HG02840 (cell line): ENCODE results near the gene CIC.

ENCODE experiments used
- ATAC-seq: cut with Tn5 transposase; IDR thresholded peaks from one replicate; pipeline ENCODE4 v1.9.1; 2021; ENCODE audit warnings: mild to moderate bottlenecking, moderate library complexity, moderate number of reproducible peaks; ENCODE audit not compliant: unreplicated experiment, low FRiP score

The CIC gene

GRCh38 chr19:42285988-42286348 lies 16.9 kb downstream of the CIC start:
- no peak for ATAC-seq

GRCh38 chr19:42286349-42287016 lies 17.4 kb downstream of the CIC start:
- ATAC-seq, result no peak

DNA sequence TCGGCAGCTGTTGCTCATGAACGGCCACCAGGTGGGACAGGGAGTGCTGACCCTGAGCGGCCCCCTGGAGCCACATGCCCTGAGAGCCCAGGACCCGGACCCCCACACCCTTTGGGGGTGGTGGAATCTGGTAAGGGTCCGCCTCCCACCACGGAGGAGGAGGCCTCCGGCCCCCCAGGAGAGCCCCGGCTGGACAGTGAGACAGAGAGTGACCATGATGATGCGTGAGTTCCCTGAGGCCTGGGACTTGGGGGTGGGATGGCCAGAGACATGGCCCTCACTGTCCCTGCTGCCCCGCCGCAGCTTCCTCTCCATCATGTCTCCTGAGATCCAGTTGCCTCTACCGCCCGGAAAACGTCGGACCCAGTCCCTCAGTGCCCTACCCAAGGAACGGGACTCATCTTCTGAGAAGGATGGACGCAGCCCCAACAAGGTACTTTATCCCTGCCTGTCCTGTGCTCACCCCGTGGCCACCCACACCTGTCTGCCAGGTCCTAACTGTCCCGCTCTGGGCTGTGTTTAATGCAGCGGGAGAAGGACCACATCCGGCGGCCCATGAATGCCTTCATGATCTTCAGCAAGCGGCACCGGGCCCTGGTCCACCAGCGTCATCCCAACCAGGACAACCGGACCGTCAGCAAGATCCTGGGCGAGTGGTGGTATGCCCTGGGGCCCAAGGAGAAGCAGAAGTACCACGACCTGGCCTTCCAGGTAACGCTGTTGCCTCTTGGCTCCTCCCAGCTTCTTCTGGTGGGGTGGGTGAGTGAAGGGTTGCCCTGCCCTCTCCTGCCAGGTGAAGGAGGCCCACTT lies 18.2 kb downstream of the CIC start:
- no peak for ATAC-seq

DNA sequence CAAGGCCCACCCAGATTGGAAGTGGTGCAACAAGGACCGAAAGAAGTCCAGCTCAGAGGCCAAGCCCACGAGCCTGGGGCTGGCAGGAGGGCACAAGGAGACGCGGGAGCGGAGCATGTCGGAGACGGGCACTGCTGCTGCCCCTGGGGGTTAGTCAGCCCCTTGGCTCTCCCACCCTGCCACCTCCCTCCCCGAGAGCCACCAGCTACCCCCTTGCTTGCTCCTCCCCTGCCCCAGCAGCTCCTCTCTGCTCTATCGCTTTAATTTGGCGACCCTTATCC lies 18.7 kb downstream of the CIC start:
- no peak for ATAC-seq

- no peak for ATAC-seq
Measured at GRCh38 chr19:42288387-42288786, 19.3 kb downstream of the CIC start.

DNA sequence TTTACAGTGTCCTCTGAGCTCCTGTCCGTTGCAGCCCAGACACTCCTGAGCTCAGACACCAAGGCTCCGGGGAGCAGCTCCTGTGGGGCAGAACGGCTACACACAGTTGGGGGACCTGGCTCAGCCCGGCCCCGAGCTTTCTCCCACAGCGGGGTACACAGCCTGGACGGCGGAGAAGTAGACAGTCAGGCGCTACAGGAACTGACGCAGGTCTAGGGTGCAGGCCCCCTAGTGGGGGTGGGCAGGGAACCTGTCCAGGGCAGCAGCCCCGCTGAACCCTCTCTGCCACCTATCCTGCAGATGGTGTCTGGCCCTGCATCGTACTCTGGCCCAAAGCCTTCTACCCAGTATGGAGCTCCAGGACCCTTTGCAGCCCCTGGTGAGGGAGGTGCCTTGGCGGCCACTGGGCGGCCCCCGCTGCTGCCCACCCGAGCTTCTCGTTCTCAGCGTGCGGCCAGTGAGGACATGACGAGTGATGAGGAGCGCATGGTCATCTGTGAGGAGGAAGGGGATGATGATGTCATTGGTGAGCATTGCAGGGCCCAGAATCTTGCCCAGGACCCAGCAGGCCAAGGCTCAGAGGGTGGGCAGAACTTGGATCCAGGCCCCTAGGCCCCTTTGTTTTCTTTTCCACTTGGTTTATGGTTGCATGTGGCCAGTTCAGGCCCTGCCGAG lies 20.0 kb downstream of the CIC start:
- no peak for ATAC-seq

- no peak for ATAC-seq
Measured at GRCh38 chr19:42289556-42290041, 20.5 kb downstream of the CIC start.

- ATAC-seq, result no peak
Measured at GRCh38 chr19:42290136-42290522, 21.1 kb downstream of the CIC start.

GRCh38 chr19:42290523-42291434 lies 21.7 kb downstream of the CIC start:
- ATAC-seq, result no peak

GRCh38 chr19:42291435-42291810 lies 22.4 kb downstream of the CIC start:
- no peak for ATAC-seq

- ATAC-seq, result no peak
Measured at GRCh38 chr19:42292042-42292960, 23.2 kb downstream of the CIC start.

DNA sequence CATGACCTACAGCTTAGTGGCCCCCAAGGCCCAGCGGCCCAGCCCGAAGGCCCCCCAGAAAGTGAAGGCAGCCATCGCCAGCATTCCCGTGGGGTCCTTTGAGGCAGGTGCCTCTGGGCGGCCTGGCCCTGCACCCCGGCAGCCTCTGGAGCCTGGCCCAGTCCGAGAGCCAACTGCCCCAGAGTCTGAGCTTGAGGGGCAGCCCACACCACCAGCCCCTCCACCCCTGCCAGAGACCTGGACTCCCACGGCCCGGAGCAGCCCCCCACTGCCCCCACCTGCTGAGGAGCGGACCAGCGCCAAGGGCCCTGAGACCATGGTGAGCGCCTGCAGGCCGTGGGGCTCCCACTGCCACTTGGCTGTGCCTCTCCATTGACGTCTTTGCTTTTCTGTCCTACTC lies 23.9 kb downstream of the CIC start:
- ATAC-seq, result no peak

GRCh38 chr19:42293540-42293939 lies 24.5 kb downstream of the CIC start:
- no peak for ATAC-seq

DNA sequence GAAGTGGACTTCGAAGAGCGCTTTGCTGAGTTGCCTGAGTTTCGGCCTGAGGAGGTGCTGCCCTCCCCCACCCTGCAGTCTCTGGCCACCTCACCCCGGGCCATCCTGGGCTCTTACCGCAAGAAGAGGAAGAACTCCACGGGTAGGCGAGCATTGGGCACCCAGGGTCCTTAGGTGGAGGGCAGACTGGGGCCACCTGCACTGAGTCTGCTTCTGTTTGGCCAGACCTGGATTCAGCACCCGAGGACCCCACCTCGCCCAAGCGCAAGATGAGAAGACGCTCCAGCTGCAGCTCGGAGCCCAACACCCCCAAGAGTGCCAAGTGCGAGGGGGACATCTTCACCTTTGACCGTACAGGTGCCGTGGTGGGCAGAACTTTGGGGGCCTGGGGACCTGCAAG lies 24.9 kb downstream of the CIC start:
- no peak for ATAC-seq

GRCh38 chr19:42294471-42295137 lies 25.6 kb downstream of the CIC start:
- no peak for ATAC-seq

DNA sequence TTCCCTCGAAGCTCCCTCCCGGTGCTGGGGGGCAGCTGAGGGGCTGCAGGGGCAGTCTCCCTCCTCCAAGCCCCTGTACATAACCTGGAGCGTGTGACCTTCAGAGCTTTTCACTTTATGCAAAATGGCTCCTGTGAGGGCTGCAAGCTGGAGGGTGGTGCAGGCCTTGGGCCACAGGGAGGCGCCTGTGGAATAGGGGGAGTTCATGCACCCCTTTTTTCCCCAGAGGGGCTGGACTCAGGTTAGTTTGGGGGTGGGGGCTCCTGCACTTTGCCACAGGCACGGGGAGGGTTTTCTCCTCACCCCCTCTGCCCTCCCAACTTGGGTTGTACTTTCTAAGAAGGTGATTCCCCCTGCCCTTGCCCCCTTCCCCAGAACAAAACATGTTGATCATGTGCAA lies 26.3 kb downstream of the CIC start:
- no peak for ATAC-seq

- ATAC-seq, result no peak
Measured at GRCh38 chr19:42295831-42296525, 26.9 kb downstream of the CIC start.

GRCh38 chr19:42297039-42297438 lies 28.0 kb downstream of the CIC start:
- no peak for ATAC-seq
